Measurements from ENCODE around the gene COG2. TPM values are rescaled to one million over a fixed set of nuclear protein-coding genes. Genes with fewer than 3 reads are reported as not detected.
"Not testable (repeated sequence)": the region's sequence is repeated elsewhere in the genome, so short reads cannot be mapped to it uniquely, and the experiment has no call there.

Gene COG2
- total RNA-seq, 1 donor from 2014 or later: 9.8 TPM

DNA sequence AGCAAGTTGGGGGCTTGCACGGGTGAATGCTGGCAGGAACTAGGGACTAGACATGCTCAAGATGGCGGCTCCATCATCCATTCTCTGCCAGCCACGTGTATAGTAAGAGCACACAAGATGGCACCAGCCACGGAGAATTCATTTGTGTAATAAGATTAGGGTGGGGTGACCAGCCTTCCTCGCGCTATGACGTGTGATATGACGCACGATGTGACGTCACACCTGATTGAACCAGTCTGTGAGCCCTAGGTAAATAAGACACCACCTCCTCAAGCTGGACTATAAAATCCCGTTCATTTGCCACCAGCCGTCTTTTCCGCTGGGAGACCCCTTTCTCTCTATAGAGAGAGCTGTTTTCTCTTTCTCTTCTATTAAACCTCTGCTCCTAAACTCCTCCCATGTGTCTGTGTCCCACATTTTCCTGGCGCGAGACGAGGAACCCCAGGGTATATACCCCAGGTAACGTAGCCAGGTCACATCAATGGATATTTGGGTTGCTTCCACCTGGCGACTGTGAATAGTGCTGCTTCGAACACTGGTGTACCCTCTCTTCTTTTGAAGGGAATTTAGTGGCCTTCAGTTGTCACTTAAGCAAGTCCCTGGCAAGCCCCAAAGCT, 18.1 kb upstream of the COG2 start:
- no peak for DNase-seq (ENCODE audit: low spot score)
- ATAC-seq: no peak

GRCh38 chr1:230626232-230626631, 16.0 kb upstream of the COG2 start:
- DNase-seq (ENCODE audit: low spot score) (no peak), ATAC-seq (no peak)

- ATAC-seq (no peak), DNase-seq (ENCODE audit: low spot score) (no peak)
These were observed 14.5 kb upstream of the COG2 start for GRCh38 chr1:230627767-230628166.

- ATAC-seq (no peak), DNase-seq (ENCODE audit: low spot score) (no peak)
These were observed 12.8 kb upstream of the COG2 start for GRCh38 chr1:230629511-230629910.

GRCh38 chr1:230631477-230631876, 10.8 kb upstream of the COG2 start:
- DNase-seq (ENCODE audit: low spot score) (no peak), ATAC-seq (no peak)

DNA sequence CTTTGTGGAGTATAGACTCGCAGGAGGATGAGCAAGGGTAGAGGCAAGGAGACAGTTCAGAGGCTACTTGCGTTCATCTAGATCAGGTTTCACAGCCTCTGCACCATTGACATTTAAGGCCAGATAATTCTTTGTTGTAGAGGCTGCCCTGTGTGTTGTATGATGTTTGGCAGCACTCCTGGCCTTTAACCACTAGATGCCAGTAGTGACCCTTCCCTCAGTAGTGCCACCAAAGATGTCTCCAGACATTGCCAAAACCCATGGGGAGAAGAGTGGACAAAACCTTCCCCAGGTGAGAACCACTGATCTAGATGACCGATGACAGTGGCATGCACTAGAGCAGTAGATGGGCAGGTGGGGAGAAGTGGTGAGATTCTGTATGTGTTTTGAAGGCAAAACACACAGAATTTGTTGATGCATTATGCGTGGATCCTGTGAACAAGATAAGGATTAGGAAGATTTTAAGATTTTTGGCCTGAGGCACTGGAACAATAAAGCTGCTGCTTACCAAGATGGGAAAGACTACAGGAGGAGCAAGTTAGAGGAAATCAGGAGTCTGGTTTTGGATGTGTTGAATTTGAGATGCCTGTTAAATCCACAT, 9.9 kb upstream of the COG2 start:
- peak; percentile 99 for ATAC-seq
- peak; percentile 57 for DNase-seq (ENCODE audit: low spot score)

- ATAC-seq: no peak
- DNase-seq (ENCODE audit: low spot score): no peak
These were observed 8.8 kb upstream of the COG2 start for GRCh38 chr1:230633469-230633868.

DNA sequence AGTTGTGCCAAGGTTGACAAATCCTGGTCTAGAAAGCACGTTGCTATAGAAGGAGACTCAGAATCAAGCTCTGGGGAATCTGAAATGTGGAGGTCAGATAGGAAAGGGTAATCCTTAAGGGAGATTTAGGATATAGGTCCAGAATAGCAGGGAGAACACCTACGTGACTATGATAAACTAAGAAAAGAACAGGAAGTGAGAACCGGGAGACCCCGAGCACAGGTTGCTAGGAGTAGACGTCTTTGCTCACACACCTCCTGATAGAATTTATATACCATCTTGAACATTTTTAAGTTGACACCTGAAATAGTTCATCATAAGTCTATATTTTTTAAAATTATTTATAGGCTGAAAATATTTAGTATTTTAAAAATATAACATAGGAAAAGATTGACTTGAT, 7.9 kb upstream of the COG2 start:
- ATAC-seq (no peak), DNase-seq (ENCODE audit: low spot score) (no peak)

DNA sequence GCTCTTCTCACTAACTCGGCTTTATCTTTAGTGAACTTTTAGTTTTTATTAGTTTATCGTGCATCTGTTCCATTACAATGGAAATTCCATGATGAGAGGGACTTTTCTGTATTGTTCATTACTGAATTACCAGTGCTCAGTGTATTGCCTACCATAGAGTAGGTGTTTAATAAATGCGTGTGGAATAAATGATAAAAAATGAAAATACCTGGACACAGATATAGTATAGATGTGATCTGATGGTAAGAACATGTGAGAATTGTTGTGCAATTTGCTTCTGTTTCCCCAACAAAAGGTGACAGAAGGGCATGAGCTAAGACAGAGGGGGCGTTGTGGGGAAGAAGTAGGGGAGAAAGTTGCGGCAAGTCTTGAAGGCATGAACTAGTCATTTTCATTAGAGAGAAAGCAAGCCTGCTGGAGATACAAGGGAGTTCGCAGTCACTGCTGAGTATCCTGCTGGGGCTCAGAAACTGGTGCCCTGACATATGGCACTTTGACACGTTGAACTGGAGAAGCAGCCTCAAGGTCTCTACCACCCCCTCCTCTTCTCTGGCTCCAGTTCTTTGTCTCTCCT, 5.6 kb upstream of the COG2 start:
- no peak for DNase-seq (ENCODE audit: low spot score)
- no peak for ATAC-seq

GRCh38 chr1:230639714-230640209, 2.5 kb upstream of the COG2 start:
- DNase-seq (ENCODE audit: low spot score) (peak; percentile 66), ATAC-seq (peak; percentile 69)

GRCh38 chr1:230641346-230641745, 935 bp upstream of the COG2 start:
- no peak for DNase-seq (ENCODE audit: low spot score)
- no peak for ATAC-seq

- no peak for DNase-seq (ENCODE audit: low spot score)
- ATAC-seq: no peak
These were observed 400 bp upstream of the COG2 start for GRCh38 chr1:230641900-230642262.

- DNase-seq (ENCODE audit: low spot score) (no peak), ATAC-seq (no peak)
These were observed 1.6 kb downstream of the COG2 start for GRCh38 chr1:230643908-230644307.

- DNase-seq (ENCODE audit: low spot score) (no peak), ATAC-seq (no peak)
These were observed 4.5 kb downstream of the COG2 start for GRCh38 chr1:230646710-230647302.

DNA sequence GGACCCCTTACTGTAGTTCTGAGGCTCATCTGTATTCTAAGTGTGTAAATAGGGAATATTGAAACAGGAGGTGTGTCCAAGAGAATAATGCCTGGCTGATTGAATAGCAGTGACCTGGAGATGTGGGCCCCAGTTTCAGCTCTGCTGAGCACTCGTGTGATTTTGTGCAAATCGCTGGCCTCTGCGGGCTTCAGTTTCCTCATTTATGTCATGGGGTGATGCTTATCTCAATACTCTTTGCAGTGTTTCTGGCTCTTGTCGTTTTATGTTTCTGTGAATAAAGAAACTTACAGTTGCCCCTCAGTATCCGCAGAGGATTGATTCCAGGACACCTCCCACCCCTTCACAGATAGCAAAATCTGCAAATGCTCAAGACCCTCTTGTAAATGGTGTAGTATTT, 5.0 kb downstream of the COG2 start:
- ATAC-seq (no peak), DNase-seq (ENCODE audit: low spot score) (no peak)

DNA sequence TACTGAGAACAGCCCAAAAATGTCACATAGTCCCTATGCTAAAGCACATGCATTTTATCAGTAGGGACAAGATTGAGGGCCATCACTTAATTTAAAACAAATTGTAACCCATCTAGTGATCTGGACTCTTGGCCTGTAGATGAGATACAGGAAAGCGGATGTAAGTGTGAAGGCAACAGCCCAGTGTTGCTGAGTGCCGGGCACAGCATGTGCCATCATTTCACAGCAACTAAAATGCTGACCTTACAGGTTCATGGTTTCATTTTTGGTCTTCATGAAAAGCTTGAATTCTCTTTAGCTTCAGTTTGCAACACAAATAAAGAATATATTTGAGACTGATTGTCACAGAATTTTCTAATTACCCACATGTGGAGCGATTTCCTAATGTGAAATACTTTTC, 5.8 kb downstream of the COG2 start:
- DNase-seq (ENCODE audit: low spot score) (no peak), ATAC-seq (peak; percentile 64)

- DNase-seq (ENCODE audit: low spot score): no peak
- no peak for ATAC-seq
These were observed 8.0 kb downstream of the COG2 start for GRCh38 chr1:230650300-230650699.

- DNase-seq (ENCODE audit: low spot score): no peak
- no peak for ATAC-seq
These were observed 9.0 kb downstream of the COG2 start for GRCh38 chr1:230651235-230651634.

DNA sequence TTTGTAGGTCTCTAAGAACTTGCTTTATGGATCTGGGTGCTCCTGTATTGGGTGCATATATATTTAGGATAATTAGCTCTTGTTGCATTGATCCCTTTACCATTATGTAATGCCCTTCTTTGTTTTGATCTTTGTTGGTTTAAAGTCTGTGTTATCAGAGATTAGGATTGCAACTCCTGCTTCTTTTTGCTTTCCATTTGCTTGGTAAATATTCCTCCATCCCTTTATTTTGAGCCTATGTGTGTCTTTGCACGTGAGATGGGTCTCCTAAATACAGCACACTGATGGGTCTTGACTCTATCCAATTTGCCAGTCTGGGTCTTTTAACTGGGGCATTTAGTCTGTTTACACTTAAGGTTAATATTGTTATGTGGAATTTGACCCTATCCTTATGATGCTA, 14.4 kb downstream of the COG2 start:
- not testable (repeated sequence) for ATAC-seq; DNase-seq (ENCODE audit: low spot score)

DNA sequence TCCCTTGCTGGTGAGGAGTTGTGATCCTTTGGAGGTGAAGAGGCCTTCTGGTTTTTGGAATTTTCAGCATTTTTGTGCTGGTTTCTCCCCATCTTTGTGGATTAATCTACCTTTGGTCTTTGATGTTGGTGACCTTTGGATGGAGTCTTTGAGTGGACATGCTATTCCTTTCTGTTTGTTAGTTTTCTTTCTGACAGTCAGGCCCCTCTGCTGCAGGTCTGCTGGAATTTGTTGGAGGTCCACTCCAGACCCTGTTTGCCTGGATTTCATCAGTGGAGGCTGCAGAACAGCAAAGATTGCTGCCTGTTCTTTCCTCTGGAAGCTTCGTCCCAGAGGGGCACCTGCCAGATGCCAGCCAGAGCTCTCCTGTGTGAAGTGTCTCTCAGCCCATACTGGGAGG, 15.8 kb downstream of the COG2 start:
- not testable (repeated sequence) for ATAC-seq; DNase-seq (ENCODE audit: low spot score)

- ATAC-seq (no peak), DNase-seq (ENCODE audit: low spot score) (no peak)
These were observed 16.4 kb downstream of the COG2 start for GRCh38 chr1:230658691-230659090.

- DNase-seq (ENCODE audit: low spot score): no peak
- no peak for ATAC-seq
These were observed 19.7 kb downstream of the COG2 start for GRCh38 chr1:230661976-230662375.
